22Rv1 (cell line): ENCODE measurements around the gene PTCD1.

Source experiments
- H3K27ac ChIP-seq: fragments of 450-650 bp; 2 replicates; pipeline ENCODE4 v1.5.1; 2017
- ZFX ChIP-seq: fragments of 450-650 bp; IDR thresholded peaks from 2 replicates; pipeline ENCODE4 v1.6.1; 2017; ENCODE audit warnings: antibody characterized with exemption, borderline replicate concordance
- TF ChIP-seq, protein P1 (sequence below): fragments of 450-650 bp; IDR thresholded peaks from 2 replicates; pipeline ENCODE4 v1.5.1; 2017; ENCODE audit warnings: mild to moderate bottlenecking

PTCD1 gene

DNA sequence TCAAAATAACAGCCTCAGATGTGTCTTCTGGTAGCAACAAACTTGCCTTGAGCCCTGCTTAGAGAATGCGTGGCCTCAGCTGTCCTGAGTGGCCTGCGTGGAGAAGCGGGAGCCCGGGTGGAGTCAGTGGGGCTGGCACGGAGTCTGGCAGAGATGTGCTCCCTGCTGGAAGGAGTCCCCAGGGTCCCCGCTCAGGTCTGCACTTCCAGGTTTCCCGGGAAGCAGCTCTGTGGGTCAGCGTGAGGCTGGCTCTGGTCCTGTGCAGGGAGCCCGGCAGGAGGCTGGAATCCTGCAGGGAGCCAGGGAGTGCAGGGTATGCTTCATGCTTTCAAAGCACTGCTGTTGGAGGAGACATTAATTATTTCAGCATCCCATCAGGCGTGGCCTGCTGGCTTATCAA, 10.3 kb upstream of the PTCD1 start:
- no peak overlapping the region for H3K27ac ChIP-seq
- TF ChIP-seq ZFX: no peak
- TF ChIP-seq, protein P1, sequence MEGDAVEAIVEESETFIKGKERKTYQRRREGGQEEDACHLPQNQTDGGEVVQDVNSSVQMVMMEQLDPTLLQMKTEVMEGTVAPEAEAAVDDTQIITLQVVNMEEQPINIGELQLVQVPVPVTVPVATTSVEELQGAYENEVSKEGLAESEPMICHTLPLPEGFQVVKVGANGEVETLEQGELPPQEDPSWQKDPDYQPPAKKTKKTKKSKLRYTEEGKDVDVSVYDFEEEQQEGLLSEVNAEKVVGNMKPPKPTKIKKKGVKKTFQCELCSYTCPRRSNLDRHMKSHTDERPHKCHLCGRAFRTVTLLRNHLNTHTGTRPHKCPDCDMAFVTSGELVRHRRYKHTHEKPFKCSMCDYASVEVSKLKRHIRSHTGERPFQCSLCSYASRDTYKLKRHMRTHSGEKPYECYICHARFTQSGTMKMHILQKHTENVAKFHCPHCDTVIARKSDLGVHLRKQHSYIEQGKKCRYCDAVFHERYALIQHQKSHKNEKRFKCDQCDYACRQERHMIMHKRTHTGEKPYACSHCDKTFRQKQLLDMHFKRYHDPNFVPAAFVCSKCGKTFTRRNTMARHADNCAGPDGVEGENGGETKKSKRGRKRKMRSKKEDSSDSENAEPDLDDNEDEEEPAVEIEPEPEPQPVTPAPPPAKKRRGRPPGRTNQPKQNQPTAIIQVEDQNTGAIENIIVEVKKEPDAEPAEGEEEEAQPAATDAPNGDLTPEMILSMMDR: no peak

DNA sequence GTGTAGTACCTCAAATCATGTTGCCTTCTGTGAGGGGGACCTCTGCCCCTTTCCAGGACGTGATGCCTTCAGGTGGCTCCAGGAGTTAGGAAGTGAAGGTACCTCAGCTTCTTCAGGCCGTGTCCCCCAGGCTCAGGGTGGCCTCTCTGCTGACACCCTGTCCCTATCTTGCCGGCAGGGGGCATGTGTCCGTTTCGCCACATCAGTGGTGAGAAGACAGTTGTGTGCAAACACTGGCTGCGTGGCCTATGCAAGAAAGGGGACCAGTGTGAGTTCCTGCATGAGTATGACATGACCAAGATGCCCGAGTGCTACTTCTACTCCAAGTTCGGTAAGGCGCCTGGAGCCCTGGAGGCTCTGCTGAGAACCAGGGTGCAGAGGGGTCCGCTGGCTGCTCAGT, 9.3 kb upstream of the PTCD1 start:
- no peak for TF ChIP-seq ZFX
- TF ChIP-seq, protein P1: peak; percentile 75
- no peak overlapping the region for H3K27ac ChIP-seq

DNA sequence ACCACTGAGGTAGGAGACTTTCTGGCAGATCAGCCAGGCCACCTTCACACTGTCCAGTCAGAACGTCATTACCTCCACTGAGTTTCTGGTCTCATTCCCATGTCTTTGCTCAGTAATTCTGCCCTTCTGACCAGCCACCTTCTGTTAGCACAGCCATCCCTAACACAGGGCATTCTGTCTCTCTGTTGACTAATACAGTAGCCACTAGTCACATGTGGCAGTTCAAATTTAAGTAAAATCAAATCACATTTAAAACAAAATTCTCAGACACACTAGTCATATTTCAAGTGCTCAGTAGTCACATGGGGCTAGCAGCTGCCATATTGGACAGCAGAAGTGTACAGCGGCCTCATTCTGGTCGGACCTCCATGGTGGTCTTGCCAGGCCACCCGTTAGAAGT, 7.5 kb upstream of the PTCD1 start:
- no peak for TF ChIP-seq ZFX
- TF ChIP-seq, protein P1: no peak
- H3K27ac ChIP-seq: peak overlapping the region; percentile 22; the same call in 1 of the 2 replicates

DNA sequence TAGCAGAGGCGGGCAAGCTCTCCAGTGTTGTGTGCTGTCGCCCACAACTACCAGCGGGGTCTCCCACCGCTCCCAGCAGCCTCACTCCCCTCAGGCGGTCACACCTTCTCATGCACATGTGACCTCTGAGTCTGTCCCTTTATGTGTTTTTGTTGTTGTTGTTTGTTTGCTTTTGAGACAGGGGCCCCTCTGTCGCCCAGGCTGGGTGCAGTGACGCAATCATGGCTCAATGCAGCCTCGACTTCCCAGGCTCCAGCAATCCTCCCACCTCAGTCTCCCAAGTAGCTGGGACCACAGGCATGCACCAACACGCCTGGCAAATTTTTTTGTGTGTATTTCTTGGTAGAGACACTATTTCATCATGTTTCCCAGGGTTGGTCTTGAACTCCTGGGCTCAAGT, 1.6 kb upstream of the PTCD1 start:
- peak overlapping the region; percentile 99 for H3K27ac ChIP-seq
- no peak for TF ChIP-seq ZFX
- TF ChIP-seq, protein P1: no peak

DNA sequence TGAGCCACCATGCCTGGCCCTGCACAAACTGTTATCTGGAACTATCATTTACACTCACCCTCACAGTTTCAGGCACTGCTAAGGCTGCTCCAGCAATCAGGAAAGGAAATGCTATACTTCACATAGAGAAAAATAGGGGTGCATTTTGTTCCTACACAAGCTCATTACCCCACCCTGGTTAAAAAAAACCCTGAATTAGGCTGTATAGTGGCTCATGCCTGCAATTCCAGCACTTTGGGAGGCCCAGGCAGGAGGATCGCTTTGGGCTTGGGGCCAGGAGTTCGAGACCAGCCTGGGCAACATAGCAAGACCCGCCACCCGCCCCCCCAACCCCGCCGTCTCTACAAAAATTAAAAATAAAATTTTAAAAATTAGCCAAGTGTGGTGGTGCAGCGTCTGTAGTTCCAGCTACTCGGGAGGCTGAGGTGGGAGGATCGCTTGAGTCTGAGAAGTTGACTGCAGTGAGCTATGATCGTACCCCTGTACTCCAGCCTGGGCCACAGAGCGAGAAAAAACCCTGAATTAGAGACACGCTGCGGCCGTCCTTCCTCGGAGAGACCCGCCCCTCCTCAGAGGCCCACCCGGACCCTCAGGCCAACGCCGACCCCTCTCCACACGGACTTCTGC, 539 bp downstream of the PTCD1 start:
- H3K27ac ChIP-seq: peak overlapping the region; percentile 99
- TF ChIP-seq ZFX: no peak
- TF ChIP-seq, protein P1: no peak

DNA sequence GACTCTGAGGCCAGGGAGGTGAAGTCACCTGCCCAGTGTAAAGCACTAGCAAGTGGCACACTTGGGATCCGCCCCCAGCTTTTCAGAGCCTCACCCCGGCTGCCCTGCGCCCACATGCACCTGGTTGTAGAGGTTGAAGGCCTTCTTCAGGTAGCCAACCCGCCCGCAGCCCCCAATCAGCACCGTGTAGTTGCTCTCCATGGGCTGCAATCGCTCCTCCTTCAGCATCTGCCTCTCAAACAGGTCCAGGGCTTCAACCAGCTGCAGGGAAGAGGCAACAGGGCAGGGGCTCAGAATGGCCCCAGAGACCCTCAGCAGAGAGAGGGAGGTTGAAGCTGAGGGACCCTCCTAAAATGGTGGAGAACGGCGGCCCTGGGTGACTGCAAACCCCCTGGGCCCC, 5.4 kb downstream of the PTCD1 start:
- peak overlapping the region; percentile 99 for H3K27ac ChIP-seq
- no peak for TF ChIP-seq ZFX
- TF ChIP-seq, protein P1: no peak

DNA sequence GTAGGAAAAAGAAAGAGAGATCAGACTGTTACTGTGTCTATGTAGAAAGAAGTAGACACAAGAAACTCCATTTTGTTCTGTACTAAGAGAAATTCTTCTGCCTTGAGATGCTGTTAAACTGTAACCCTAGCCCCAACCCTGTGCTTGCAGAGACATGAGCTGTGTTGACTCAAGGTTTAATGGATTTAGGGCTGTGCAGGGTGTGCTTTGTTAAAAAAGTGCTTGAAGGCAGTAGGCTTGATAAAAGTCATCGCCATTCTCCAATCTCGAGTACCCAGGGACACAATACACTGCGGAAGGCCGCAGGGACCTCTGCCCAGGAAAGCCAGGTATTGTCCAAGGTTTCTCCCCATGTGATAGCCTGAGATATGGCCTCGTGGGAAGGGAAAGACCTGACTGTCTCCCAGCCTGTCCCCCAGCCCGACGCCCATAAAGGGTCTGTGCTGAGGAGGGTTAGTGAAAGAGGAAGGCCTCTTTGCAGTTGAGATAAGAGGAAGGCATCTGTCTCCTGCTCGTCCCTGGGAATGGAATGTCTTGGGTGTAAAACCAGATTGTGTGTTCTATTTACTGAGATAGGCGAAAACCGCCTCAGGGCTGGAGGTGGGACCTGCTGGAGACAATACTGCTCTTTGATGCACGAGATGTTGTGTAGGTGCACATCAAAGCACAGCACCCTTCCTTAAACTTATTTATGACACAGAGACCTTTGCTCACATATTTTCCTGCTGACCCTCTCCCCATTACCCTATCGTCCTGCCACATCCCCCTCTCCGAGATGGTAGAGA, 6.7 kb downstream of the PTCD1 start:
- H3K27ac ChIP-seq: peak overlapping the region; percentile 99

DNA sequence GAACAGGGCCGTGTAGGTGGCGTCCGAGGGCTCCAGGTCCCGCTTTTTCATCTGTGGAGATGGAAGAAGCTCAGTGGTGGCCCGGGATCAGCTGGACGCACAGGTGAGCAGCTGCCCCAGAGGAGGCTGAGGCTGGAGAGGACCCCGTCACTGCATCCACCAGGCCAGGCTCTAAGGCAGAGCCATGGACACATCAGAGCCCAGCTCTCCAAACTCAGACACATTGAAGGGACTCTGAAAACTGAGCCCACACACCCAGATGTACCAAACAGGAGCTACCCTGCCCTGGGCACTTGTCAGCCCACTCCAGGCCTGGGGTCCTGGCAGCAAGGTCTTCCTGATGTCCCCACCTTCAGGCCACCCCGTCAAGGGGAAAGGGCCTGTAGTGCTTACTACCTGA, 8.8 kb downstream of the PTCD1 start:
- H3K27ac ChIP-seq: peak overlapping the region; percentile 99
- TF ChIP-seq, protein P1: no peak
- TF ChIP-seq ZFX: no peak
